GM23338 (cell line): ENCODE data around the gene SMIM5.

Experiments
- CTCF ChIP-seq, 2 experiments: fragments of 200-600 bp in 1 of 2; sonication (generic) in 1 of 2; conservative IDR thresholded peaks; 2 replicates each; pipeline versions ENCODE4 v1.5.1 to v1.6.1; 2016 to 2017; ENCODE audit warnings: antibody characterized with exemption in 2 of 2, low read depth in 2 of 2, mild to moderate bottlenecking in 2 of 2, moderate library complexity in 1 of 2
- ETS1 ChIP-seq: IDR thresholded peaks from 2 replicates; pipeline ENCODE4 v1.6.1; 2016; ENCODE audit warnings: antibody characterized with exemption
- EZH2 ChIP-seq: fragments of 200-600 bp; sonication (generic); IDR thresholded peaks from one replicate; pipeline ENCODE4 v1.8.0; 2017; ENCODE audit warnings: antibody characterized with exemption, mild to moderate bottlenecking, low read depth; ENCODE audit not compliant: unreplicated experiment

GRCh38 chr17:75641343-75641742 is 8.1 kb downstream of the SMIM5 start:
- TF ChIP-seq CTCF (conservative IDR thresholded peaks at IDR 0.05; ENCODE audit: low read depth in 2 of 2) (no peak), ETS1 (no peak), EZH2 (no peak)
